D341Med (cell line): Measurements from ENCODE around the gene QSOX1.

ENCODE experiments used
- DNase-seq: peaks from one replicate; pipeline ENCODE4 v3.0.0; 2012; ENCODE audit warnings: low spot score

Gene QSOX1

GRCh38 chr1:180234369-180235076, 79.9 kb downstream of the QSOX1 start:
- DNase-seq, result no peak

GRCh38 chr1:180235077-180235501, 80.4 kb downstream of the QSOX1 start:
- DNase-seq, result no peak

DNA sequence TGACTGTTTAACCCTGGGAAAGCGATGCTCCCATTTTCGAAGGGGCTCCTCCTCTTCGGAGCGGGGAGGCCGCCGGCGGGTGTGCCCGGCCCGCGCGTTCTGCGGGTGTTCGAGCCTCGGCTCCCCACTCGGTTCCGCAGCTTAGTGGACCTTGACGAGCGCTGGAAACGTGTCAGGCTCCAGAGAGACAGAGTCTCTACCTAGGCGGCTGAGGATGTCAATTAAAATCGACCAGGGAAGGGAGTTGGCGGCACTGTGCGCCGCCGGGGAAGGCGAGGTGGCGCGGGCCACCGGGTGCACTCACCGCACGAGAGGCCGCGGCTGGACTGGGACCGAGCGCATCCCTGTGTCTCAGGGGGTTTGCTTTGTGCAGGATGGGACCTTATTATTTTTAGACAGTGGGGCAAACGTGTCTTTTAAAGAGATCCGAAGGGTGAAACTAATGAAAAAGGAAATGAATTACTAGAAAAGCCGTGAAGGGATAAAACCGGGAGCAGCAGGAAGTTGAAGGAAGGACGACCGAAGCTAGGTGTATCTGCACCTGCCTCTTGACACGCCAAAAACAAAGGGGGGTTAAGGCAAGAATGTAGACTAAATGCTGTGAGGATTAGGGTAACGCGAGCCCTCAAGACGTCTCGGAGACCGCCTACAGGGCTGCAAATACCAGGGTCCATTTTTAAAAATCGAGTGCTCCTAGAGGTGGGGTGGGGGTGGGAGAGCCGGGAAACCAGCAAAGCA, 81.0 kb downstream of the QSOX1 start:
- no peak for DNase-seq

DNA sequence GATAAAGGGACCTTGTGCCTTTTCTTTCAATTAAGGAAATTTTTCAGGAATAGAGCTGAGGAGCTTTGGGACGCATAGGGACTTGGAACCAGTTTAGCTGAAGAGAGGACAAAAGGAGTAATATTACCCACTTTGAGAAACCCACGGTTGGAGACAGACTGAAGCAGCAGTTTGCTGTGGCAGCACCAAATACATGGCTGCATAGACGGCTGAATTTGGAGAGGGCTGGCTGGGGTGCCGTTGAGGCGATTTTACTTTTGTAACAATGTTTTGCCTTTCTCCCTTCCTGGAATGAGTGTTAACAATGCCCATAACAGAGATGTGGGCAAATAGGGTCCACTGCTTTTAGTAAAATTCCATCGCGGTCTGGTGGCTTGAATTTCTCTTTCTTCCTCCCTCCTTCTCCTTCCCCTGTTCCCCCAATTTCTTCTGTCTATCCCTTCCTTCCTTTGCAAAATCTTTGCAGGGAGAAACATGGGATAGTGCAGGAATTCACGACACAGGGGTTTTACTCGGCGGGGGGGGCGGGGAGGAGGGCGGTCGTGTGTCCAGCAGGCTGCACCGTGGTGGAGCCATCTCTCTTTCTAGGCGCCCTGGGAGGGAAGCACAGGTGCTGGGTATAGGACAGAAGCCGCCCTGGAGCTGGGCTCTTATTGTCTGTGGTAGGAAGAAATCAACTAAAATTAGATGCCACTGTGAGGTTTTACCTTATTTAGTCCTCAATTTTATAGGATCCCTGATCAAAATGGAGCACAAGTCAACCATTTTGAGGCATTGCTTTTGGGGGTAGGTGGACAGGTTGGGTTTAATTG, 82.2 kb downstream of the QSOX1 start:
- no peak for DNase-seq

- DNase-seq, result no peak
These were observed 83.3 kb downstream of the QSOX1 start for GRCh38 chr1:180237869-180238476.

- DNase-seq, result no peak
These were observed 84.0 kb downstream of the QSOX1 start for GRCh38 chr1:180238675-180239074.

GRCh38 chr1:180239145-180240096, 84.8 kb downstream of the QSOX1 start:
- no peak for DNase-seq

DNA sequence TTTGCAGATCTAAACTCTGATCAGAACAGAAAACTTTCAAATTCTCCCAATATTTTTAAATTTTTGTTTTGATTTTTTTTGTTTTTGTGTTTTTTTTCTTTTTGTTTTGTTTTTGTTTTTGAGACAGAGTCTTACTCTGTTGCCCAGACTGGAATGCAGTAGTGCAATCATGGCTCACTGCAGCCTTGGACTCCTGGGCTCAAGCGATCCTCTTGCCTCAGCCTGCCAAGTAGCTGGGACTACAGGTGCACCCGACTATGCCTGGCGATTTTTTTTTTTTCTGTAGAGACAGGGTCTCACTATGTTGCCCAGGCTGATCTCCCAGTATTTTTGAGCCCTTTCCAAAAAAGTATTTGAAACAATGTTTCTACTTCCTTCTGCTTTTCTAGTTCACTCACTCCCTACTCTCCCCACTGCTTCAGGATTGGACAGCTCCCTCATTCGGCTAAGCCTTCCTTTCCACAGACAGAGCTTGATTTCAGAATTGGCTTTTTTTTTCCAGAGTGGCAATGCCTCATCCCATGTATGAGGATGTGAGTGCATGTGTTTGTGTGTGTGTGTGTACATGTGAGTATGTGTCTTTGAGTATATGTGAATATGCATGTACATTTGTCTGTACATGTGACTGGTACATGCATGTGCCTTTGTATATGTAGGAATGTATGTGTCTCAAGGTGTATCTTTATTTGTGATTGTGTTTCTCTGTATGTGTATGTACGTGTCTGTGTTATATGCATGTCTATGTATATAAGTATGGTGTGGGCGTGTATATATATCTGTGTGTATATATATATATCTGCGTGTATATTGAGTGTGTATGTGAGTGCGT, 87.3 kb downstream of the QSOX1 start:
- no peak for DNase-seq

GRCh38 chr1:180243517-180244221, 89.0 kb downstream of the QSOX1 start:
- no peak for DNase-seq

- DNase-seq, result no peak
These were observed 90.2 kb downstream of the QSOX1 start for GRCh38 chr1:180244840-180245239.

GRCh38 chr1:180246579-180246978, 91.9 kb downstream of the QSOX1 start:
- DNase-seq, result no peak

DNA sequence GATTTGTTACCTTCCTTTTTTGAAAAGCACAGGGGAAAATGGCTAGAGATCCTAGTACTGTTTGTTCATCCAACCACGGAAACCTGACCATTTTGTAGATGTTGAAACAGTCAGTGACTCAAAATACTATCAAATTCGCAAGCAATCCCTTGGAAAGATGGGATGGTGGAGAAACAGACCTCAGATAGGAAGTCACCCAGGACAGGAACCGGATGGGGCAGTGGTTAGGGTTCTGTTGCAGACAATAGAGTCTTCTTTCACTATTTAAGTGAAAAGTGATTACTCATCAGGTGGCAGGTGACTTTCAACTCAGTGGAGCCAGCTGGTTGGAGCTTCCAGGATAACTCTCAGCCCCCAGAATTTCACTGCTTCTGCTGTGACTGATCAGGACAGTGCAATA, 92.4 kb downstream of the QSOX1 start:
- no peak for DNase-seq

DNA sequence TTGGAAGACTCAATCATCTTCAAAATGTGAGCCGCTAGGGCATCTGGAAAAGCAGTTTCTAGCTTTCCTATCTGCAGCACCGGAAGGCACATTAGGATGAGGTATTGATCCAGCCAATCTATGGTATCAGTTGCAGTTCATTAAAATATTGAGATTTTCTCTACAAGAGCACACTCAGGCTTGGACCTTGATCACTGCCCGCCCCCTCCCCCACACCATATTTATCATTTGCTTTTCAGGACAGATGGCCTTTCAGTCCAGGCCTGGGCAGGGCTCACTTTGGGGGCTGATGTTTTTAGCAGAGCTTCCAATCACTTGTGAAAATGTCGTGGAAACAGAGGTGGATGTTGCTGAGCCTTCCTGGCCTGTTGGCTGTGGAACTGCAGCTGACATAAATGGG, 92.9 kb downstream of the QSOX1 start:
- DNase-seq, result no peak

DNA sequence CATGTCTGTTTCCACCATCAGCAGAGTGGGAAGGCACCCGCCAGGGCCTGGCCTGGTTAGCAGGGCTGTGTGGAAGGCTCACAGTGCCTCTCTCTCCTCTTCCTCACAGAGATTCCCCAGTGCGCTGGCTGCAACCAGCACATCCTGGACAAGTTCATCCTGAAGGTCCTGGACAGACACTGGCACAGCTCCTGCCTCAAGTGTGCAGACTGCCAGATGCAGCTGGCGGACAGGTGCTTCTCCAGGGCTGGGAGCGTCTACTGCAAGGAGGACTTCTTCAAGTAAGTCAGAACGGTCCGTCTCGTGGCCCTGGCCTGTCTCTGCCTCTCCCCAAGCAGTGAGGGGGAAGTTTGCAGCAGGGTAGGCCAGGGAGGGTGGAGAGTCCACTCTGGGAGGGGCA, 93.5 kb downstream of the QSOX1 start:
- no peak for DNase-seq

DNA sequence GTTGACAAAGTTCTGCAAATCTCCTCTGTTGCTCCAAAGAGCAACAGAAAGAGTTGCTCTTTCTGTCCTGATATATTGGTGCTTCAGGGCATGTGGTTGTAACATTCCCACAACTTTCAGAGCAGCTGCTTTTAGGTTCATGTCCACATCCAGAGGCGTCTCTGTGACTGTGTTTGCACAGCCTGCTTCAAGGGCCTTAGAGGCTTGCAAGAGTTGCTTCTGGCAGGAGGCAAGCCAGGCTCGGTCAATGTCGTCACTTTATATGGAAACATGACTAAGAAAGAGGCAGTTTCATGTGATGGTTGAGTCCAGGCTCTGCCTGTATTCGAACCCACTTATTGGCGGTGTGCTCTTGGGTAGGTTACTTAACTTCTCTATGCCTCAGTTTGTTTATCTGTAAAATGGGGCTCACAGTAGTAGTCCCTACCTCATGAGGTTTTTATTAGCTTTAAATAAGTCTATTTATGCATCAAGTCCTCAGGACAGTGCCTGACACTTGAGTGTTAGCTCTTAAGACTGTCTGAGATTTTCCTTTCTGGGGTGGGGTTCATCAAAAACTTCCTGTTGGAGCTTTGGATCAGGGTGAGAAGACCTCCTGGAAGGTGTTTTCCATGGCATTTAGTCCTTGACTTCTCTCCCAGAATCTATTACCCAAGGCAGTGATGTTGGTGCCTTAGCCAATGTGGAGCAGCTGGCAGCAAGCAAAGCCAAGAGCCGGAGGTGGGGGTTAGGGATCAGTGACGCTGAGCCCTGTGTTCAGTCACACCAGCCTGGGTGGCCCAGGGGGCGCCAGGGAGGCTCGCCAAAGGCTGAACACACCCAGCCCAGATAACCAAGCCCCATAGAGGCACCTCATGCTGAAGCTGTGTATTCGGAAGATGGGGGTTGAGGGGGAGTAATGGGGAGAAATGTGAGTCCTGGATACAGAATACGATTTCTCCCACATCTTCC, 94.3 kb downstream of the QSOX1 start:
- DNase-seq, result peak; percentile 92

DNA sequence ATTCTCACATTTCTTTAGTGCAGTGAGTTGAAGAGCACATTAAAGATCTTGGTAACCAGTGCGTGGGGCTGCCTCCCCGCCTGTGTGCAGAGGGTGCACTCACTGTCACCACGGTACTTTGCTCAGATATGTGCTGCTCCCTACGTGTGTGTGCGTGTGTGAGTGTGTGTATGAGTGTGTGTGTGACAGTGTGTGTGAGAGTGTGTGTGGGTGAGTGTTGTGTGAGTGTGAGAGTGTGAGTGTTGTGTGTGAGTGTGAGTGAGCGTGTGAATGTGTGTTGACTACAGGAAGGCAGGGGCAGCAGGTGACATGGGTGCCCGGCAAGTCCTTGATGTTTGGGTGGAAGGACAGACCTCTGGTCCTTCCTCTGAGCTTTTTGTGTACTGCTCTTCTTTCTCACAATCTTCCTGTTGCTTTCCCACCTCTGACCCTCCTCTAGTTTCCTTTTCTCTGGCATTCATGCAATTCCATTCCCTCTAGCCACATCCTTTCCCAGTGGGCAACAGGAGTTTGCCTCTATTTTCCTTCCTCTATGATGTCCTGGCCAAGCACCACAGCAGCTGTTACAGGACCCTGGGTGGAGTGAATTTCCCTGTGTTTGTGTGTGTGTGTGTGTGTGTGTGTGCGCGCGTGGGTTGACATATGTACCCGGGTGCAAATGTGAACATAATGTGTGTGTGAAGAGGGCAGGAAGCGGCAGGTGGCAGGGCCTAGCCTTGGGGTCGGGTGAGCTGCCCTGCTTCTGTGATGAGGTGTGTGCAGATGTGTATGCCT, 95.2 kb downstream of the QSOX1 start:
- DNase-seq, result no peak

GRCh38 chr1:180250499-180250770, 95.8 kb downstream of the QSOX1 start:
- no peak for DNase-seq

DNA sequence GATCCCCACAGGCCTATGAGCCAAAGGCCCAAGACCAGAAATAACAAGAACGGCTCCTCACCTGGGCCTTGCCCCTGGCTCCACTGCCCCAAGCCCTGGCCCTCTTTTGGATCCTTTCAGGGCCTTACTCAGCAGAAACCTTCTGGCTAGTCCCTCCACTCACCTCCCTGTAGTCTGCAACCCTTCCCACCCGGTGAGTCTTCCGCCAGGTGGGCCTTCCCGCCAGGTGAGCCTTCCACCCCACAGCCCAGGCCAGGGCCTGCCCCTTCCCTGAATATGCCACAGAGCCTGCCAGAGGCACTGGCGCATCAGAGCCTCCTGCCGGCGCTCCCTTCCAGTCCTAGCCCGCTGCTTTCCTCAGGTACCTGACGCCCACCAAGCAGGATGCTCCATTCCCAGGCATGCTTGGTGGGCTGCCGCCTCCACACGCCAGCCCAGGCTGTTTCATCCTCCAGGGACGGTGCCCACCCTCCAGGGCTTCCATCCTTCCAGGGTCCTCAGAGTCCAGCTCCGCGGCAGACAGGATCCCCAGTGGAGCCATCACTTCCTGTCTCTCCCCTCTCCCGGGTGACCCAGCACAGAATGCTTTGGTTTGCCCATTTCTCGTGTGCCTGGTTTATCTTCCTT, 96.3 kb downstream of the QSOX1 start:
- no peak for DNase-seq
